GM12865 (cell line): Measurements from ENCODE around the gene ZNF37A.
"Not testable (repeated sequence)": the region's sequence is repeated elsewhere in the genome, so short reads cannot be mapped to it uniquely, and the experiment has no call there.

Experiments
- DNase-seq: peaks from one replicate; pipeline ENCODE4 v3.0.0; 2010; ENCODE audit warnings: low read depth
- H3K4me3 ChIP-seq: 2 replicates; pipeline ENCODE4 v1.5.1; 2011; ENCODE audit warnings: mild to moderate bottlenecking, low read depth, low read length, control low read depth
- TF ChIP-seq, protein P1 (sequence below): IDR thresholded peaks from 2 replicates; pipeline ENCODE4 v1.5.1; 2011; ENCODE audit warnings: low read length, control low read depth, low read depth, inconsistent platforms; ENCODE audit not compliant: insufficient read depth; ENCODE audit errors: missing control alignments

The ZNF37A gene

DNA sequence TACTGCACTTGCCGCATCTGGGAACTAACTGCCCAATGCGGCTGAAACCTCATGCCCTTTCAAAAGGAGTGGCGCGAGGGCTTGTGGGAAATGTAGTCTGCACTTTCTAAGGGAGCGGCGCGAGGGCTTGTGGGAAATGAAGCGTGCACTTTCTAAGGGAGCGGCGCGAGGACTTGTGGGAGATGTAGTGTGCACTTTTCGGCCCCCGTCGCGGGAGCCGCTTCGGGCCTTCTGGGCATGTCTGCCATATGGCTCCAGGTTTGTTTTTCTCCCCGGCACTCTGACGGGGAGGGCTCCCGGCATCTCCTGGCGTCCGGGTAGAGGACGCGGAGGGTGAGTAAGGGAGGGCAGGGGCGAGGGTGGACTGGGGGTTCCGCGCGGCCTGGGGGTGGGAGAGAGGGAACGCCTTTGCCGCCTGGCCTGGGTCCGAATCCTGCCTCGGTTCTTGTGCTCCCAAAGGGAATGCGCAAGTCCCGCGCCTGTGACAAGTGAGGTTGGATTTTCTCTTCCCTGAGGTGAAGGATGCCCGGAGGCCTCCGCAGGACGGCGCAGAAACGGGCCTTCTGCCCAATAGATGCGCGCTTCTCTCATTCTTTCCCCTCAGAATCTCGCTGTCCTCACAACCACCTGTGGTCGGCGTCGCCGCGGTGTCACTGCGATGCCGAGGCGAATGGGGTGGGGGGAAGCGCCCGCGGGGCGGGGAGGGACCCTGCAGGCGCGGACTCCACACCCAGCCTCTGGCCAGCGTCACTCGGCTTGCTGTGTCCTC lies at the start of gene ZNF37A:
Gene ZNF37A, plus strand, starts transcription at position 180 of the 769 bp plus-strand sequence. CDS start 2,281 bp downstream, outside the sequence.
- TF ChIP-seq, protein P1, sequence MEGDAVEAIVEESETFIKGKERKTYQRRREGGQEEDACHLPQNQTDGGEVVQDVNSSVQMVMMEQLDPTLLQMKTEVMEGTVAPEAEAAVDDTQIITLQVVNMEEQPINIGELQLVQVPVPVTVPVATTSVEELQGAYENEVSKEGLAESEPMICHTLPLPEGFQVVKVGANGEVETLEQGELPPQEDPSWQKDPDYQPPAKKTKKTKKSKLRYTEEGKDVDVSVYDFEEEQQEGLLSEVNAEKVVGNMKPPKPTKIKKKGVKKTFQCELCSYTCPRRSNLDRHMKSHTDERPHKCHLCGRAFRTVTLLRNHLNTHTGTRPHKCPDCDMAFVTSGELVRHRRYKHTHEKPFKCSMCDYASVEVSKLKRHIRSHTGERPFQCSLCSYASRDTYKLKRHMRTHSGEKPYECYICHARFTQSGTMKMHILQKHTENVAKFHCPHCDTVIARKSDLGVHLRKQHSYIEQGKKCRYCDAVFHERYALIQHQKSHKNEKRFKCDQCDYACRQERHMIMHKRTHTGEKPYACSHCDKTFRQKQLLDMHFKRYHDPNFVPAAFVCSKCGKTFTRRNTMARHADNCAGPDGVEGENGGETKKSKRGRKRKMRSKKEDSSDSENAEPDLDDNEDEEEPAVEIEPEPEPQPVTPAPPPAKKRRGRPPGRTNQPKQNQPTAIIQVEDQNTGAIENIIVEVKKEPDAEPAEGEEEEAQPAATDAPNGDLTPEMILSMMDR = no peak
- DNase-seq = peak; percentile 98
- peak within 1 kb of the TSS; percentile 85 for H3K4me3 ChIP-seq

DNA sequence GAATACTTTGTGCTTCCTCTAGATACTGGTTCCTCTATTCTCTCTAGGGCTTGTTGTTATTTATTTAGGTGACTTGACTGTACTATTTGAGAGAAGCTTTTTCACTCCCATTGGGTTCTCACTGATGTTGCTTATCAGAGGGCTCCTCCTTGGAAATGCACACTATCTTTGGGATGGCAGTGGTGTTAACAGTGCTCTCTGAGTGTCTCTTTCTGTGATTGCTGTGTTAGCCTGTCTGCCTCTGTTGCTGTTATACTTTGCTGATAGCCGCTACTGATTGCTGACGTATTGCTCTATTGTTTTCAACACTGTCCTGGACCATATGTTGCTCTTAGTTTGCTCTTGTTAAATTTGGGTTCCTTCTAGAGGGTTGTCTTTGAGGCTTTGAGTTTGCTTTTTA lies 49.0 kb upstream of the ZNF37A start:
- H3K4me3 ChIP-seq = no peak overlapping the region
- TF ChIP-seq, protein P1 = no peak
- no peak for DNase-seq

DNA sequence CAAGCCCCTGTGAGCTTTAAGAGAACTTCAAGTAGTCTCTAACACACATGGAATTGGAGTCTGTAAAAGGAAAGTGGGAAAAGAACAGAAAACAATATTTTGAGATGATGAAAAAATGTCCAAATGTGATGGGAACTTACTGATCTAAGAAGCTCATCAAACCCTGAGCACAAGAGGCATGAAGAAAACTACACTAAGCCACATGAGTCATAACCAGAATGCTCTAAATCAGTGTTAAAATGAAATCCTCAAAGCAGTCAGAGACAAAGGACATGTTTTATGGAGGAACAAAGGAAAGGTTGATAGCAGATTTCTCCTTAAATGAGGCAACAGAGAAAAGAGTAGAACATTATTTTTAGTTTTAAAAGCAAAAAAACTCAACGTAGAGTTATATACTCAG lies 46.5 kb upstream of the ZNF37A start:
- H3K4me3 ChIP-seq = no peak overlapping the region
- peak; percentile 24 for DNase-seq
- TF ChIP-seq, protein P1 = no peak

DNA sequence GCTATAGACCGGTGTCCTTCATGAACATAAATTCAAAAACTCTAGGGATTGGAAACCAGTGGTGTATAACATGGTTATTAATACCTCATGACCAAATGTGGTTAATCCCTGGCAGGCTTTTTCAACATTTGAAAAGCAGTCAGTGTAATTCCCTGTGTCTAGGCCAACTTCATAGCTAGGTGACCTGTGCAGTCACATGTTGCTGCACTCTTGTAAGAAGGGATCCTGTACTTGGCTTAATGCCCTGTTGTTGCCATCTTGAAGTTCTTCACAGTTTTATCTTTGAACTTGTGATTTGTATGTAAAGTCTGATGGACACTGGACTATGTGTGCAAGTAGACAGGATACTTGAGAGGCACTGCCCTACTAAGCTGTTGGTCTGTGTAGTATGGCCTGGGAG lies 43.9 kb upstream of the ZNF37A start:
- TF ChIP-seq, protein P1 = no peak
- DNase-seq = no peak
- no peak overlapping the region for H3K4me3 ChIP-seq

DNA sequence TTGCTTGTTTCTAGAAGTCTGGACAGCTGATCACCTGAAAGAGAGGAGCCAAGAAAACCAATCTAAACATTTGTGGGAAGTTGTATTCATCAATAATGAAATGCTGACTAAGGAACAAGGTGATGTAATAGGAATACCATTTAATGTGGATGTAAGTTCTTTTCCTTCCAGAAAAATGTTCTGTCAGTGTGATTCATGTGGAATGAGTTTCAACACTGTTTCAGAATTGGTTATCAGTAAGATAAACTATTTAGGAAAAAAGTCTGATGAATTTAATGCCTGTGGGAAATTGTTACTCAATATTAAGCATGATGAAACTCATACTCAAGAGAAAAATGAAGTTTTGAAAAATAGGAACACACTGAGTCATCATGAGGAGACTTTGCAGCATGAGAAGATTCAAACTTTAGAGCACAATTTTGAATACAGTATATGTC lies 39.8 kb upstream of the ZNF37A start:
- DNase-seq = no peak
- H3K4me3 ChIP-seq = no peak overlapping the region
- TF ChIP-seq, protein P1 = no peak

DNA sequence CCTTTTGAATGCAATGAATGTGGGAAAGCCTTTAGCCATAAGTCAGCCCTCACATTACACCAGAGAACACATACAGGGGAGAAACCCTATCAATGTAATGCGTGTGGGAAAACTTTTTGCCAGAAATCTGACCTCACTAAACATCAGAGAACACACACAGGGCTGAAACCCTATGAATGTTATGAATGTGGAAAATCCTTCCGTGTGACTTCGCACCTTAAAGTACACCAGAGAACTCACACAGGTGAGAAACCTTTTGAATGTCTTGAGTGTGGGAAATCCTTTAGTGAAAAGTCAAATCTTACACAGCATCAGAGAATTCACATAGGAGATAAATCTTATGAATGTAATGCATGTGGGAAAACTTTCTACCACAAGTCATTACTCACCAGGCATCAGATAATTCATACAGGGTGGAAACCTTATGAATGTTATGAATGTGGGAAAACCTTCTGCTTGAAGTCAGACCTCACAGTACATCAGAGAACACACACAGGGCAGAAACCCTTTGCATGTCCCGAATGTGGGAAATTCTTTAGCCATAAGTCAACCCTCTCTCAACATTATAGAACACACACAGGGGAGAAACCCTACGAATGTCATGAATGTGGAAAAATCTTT lies 38.8 kb upstream of the ZNF37A start:
- not testable (repeated sequence) for H3K4me3 ChIP-seq, DNase-seq

DNA sequence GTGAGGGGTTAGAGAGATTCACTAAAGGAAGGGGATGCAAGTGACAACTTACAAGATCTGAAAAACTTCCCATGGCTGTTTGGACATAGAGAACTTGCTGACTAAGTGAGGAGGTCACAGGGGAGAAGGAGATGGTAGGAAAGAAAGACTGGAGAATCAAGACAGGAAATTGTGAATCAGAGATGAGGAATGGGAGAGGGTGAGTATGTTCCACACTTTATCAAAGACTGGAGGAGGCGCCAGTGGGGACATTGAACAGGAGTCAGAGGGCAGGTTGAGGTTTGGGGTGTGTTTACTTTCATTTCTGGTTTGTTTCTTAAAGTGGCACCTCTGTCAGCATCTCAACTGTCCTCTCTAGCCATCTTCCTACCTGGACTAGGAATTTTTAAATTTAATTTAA lies 24.5 kb upstream of the ZNF37A start:
- not testable (repeated sequence) for DNase-seq, H3K4me3 ChIP-seq

DNA sequence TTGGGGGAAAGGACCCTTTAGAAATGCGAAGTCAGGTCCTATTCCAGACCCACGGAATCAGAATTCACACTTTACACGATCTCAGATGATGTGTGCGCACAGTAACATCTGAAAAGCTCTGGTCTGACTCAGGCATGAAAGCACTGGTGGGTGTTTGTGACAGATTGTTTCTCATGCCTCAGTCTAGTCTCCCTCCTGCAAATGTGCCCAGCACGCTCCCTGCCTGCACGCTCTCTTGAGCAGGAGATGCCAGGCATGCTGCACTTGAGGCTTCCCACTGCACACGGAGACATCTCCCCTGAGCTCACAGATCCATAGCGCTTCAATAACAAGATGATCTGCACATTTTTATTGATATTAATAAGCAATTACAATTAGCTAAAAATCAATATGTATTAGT lies 23.6 kb upstream of the ZNF37A start:
- TF ChIP-seq, protein P1 = no peak
- H3K4me3 ChIP-seq = no peak overlapping the region
- no peak for DNase-seq
